Measurements from ENCODE around the gene ABCA5. TPM values are rescaled to one million over a fixed set of nuclear protein-coding genes. Genes with fewer than 3 reads are reported as not detected.
"Not testable (repeated sequence)": the region's sequence is repeated elsewhere in the genome, so short reads cannot be mapped to it uniquely, and the experiment has no call there.

Gene ABCA5
- total and polyA plus RNA-seq, 2 of the 13 experiments (the other 11 are each of a cell fraction or from before 2014, with no cell fraction given) = 9.7 to 10.1 TPM

GRCh38 chr17:69198238-69198637 lies 128.7 kb downstream of the ABCA5 start:
- POLR2A ChIA-PET = no interaction called here
- intact Hi-C loops (cut with micrococcal nuclease; ENCODE audit: unreplicated experiment) = no loop called here
- BruUV-seq (replicated peaks) = no TSS peak
- in situ Hi-C loops (cut with HindIII; ENCODE audit: extremely low pct_ligation_motif_present, low pct_unique_long_range_greater_than_20kb) = no loop called here
- Histone ChIP-seq H2AFZ (ENCODE audit: low read length) (no peak overlapping the region), H3K4me3 (replicated peaks in 1 of 3; ENCODE audit: insufficient read depth in 1 of 3, low read depth in 2 of 3, low read length in 3 of 3) (no peak overlapping the region), H3K4me1 (ENCODE audit: insufficient read depth, low read length) (no peaks in the 10 kb centered on the region), H4K20me1 (ENCODE audit: insufficient read depth, low read length) (no peaks in the 10 kb centered on the region), H3K36me3 (replicated peaks in 1 of 2; ENCODE audit: control insufficient read depth in 1 of 2, insufficient read depth in 2 of 2, low read length in 2 of 2) (no peaks in the 10 kb centered on the region), H3K9ac (ENCODE audit: insufficient read depth, low read depth, low read length) (no peak overlapping the region), H3K4me2 (ENCODE audit: low read depth, low read length) (no peak overlapping the region), H3K79me2 (ENCODE audit: insufficient read depth, low read length) (no peaks in the 10 kb centered on the region), H3K9me3 (ENCODE audit: low read length) (no peaks in the 10 kb centered on the region), H3K27me3 (ENCODE audit: control insufficient read depth in 1 of 2, insufficient read depth in 2 of 2, low read length in 2 of 2) (no peaks in the 10 kb centered on the region), H3K27ac (ENCODE audit: extremely low read length, insufficient read depth, low read length) (no peak overlapping the region)
- TF ChIP-seq ZNF30 (CRISPR knock-in tag; IDR thresholded peaks at IDR 0.05) (no peak), XBP1 (CRISPR knock-in tag; IDR thresholded peaks at IDR 0.05) (no peak), ZNF460 (CRISPR knock-in tag; IDR thresholded peaks at IDR 0.05; ENCODE audit: borderline replicate concordance) (no peak), GABPB1 (CRISPR knock-in tag; IDR thresholded peaks at IDR 0.05) (no peak), ZFY (CRISPR knock-in tag; IDR thresholded peaks at IDR 0.05) (no peak), STAT5B (CRISPR knock-in tag; IDR thresholded peaks at IDR 0.05) (no peak), THYN1 (CRISPR knock-in tag; IDR thresholded peaks at IDR 0.05; ENCODE audit: borderline replicate concordance, low read depth) (no peak), ZNF776 (CRISPR knock-in tag; IDR thresholded peaks at IDR 0.05) (no peak)
- DNase-seq (ENCODE audit: low spot score) (no peak), FAIRE-seq (no peak), ATAC-seq (no peak)
- 41% methylated on average over 6 of the region's 6 CpGs for WGBS (ENCODE audit: low lambda C conversion rate)
- CTCF ChIA-PET (ENCODE audit: low intra/inter-chr PET ratio, low total read pairs) = no interaction called here

GRCh38 chr17:69196105-69196653 lies 130.8 kb downstream of the ABCA5 start:
- WGBS (ENCODE audit: low lambda C conversion rate) = 88% methylated on average over 23 of the region's 40 CpGs
- ATAC-seq; POLR2A ChIA-PET; H2AFZ ChIP-seq (ENCODE audit: low read length); DNase-seq (ENCODE audit: low spot score); H3K4me1 ChIP-seq (ENCODE audit: insufficient read depth, low read length); H3K79me2 ChIP-seq (ENCODE audit: insufficient read depth, low read length); H3K27me3 ChIP-seq (ENCODE audit: control insufficient read depth in 1 of 2, insufficient read depth in 2 of 2, low read length in 2 of 2); H3K36me3 ChIP-seq (replicated peaks in 1 of 2; ENCODE audit: control insufficient read depth in 1 of 2, insufficient read depth in 2 of 2, low read length in 2 of 2); H3K9ac ChIP-seq (ENCODE audit: insufficient read depth, low read depth, low read length); H3K9me3 ChIP-seq (ENCODE audit: low read length); BruUV-seq (replicated peaks); H4K20me1 ChIP-seq (ENCODE audit: insufficient read depth, low read length); CTCF ChIA-PET (ENCODE audit: low intra/inter-chr PET ratio, low total read pairs); H3K4me3 ChIP-seq (replicated peaks in 1 of 3; ENCODE audit: insufficient read depth in 1 of 3, low read depth in 2 of 3, low read length in 3 of 3); H3K4me2 ChIP-seq (ENCODE audit: low read depth, low read length); in situ Hi-C loops (cut with HindIII; ENCODE audit: extremely low pct_ligation_motif_present, low pct_unique_long_range_greater_than_20kb); intact Hi-C loops (cut with micrococcal nuclease; ENCODE audit: unreplicated experiment); H3K27ac ChIP-seq (ENCODE audit: extremely low read length, insufficient read depth, low read length); FAIRE-seq: not testable (repeated sequence)

Small RNAs within 50 kb of the gene (small RNA-seq; reads per million reads assigned to genes)
- 0 reads per million in 3 experiments for gene RF00561 (ENCODE audit: insufficient read depth in 2 of 3, insufficient read length in 3 of 3, low read depth in 2 of 3, low replicate concordance in 1 of 3)
- 0 reads per million in 3 experiments for gene SNRPGP4 (ENCODE audit: insufficient read depth in 2 of 3, insufficient read length in 3 of 3, low read depth in 2 of 3, low replicate concordance in 1 of 3)

Other genes starting within 250 kb of the ABCA5 start
- 0.11 TPM in 1 of 2 replicates, not detected in the other for gene ABCA6, start 185.2 kb downstream of the ABCA5 start, total RNA-seq (2016; rRNA removed; fragmentation: Illumina TruSeq; extraction: Trizol)
- gene ABCA6, start 185.2 kb downstream of the ABCA5 start, polyA plus RNA-seq (2011; rRNA removed) = 0.05 and 0.17 TPM in 2 replicates
- 0.02 TPM in 1 of 2 replicates, not detected in the other for gene ABCA10, start 98.3 kb downstream of the ABCA5 start, total RNA-seq (2016; rRNA removed; fragmentation: Illumina TruSeq; extraction: Trizol)
- 0.08 and 0.12 TPM in 2 replicates for gene ABCA10, start 98.3 kb downstream of the ABCA5 start, polyA plus RNA-seq (2011; rRNA removed)
- 33.6 and 48.4 TPM in 2 replicates for gene MAP2K6, start 87.6 kb upstream of the ABCA5 start, total RNA-seq (2016; rRNA removed; fragmentation: Illumina TruSeq; extraction: Trizol)
- gene MAP2K6, start 87.6 kb upstream of the ABCA5 start, polyA plus RNA-seq (2011; rRNA removed) = 3.5 and 5.1 TPM in 2 replicates